Adrenal gland (tissue), 12 donors: ENCODE data around the gene KRT25. TPM values are rescaled to one million over a fixed set of nuclear protein-coding genes. Genes with fewer than 3 reads are reported as not detected.

ENCODE experiments used
- DNase-seq, 7 donors: peaks; one replicate each; pipeline ENCODE4 v3.0.0-alpha.2; 2019 to 2020
- H3K27ac ChIP-seq, 5 donors: fragments of 200-600 bp; sonication (generic) in 4 of 5; 1 replicate in 3 of 5; 2 replicates in 2 of 5; pipeline versions ENCODE4 v1.5.1 to v1.8.0; 2016 to 2020; ENCODE audit warnings: mild to moderate bottlenecking in 1 of 5
- H3K27me3 ChIP-seq: fragments of 200-600 bp; 2 replicates; pipeline ENCODE4 v1.8.0; 2021
- H3K36me3 ChIP-seq, 2 donors: fragments of 200-600 bp; replicated peaks in 1 of 2; 1 replicate in 1 of 2; 2 replicates in 1 of 2; pipeline versions ENCODE4 v1.5.1 to v1.8.0; 2018 to 2022
- H3K4me1 ChIP-seq, 2 donors: fragments of 200-600 bp; replicated peaks in 1 of 2; 1 replicate in 1 of 2; 2 replicates in 1 of 2; pipeline versions ENCODE4 v1.5.1 to v1.8.0; 2018 to 2021
- H3K4me3 ChIP-seq, 4 donors: fragments of 200-600 bp; sonication (generic) in 3 of 4; one replicate each; pipeline ENCODE4 v1.5.1; 2016 to 2018
- H3K9me3 ChIP-seq, 3 donors: fragments of 200-600 bp; sonication (generic) in 1 of 3; replicated peaks in 1 of 3; 1 replicate in 2 of 3; 2 replicates in 1 of 3; pipeline versions ENCODE4 v1.5.1 to v1.8.0; 2016 to 2021
- CTCF ChIP-seq, 6 experiments: fragments of 450-650 bp in 4 of 6; fragments of 200-600 bp in 2 of 6; sonication (generic) in 1 of 6; IDR thresholded peaks; 1 replicate in 5 of 6; 2 replicates in 1 of 6; pipeline versions ENCODE4 v1.5.1 to v1.8.0; 2016 to 2021; ENCODE audit warnings: antibody characterized with exemption in 6 of 6, mild to moderate bottlenecking in 2 of 6, moderate library complexity in 1 of 6
- POLR2A ChIP-seq, 2 donors: fragments of 450-650 bp; IDR thresholded peaks; one replicate each; pipeline ENCODE4 v1.6.1; 2017; ENCODE audit warnings: antibody characterized with exemption in 2 of 2, mild to moderate bottlenecking in 2 of 2, moderate library complexity in 1 of 2
- WGBS, 4 donors: extraction: QIAGEN DNeasy Blood & Tissue Kit in 2 of 4; methylation state at CpG; one replicate each; pipeline versions ENCODE4 v1.1.5 to v1.1.7; 2013 to 2017; 5-methylcytosine and 5-hydroxymethylcytosine counted together
- intact Hi-C, 2 donors: fragments of 100-400 bp; cut with DNase I; formaldehyde crosslinking; loops; one replicate each; pipeline versions ENCODE4 v1.14.1 to v1.15.0; 2022 to 2023
- polyA plus RNA-seq, 3 donors: library from polyadenylated mRNA; stranded (reverse); fragments of 200-250 nt in 2 of 3; fragments of 350-450 nt in 1 of 3; fragmentation: Illumina TruSeq in 1 of 3; extraction: RNeasy Lipid Tissue Mini Kit (QIAGEN cat#74804) in 1 of 3; gene quantifications; one replicate each; pipeline ENCODE4 v1.2.3, GENCODE V29; 2013 to 2014
- total RNA-seq, 9 donors: library from RNA; depleted of rRNA in 4 of 9; stranded (reverse); fragments of >200 nt in 4 of 9; fragments of 120-200 nt in 1 of 9; fragmentation: NEBNext Ultra II Directional in 1 of 9; extraction: Animal tissue kit (Norgen Biotek cat#: 25700) in 1 of 9; gene quantifications; one replicate each; pipeline versions ENCODE4 v1.1.0 to v1.2.4, GENCODE V29; 2013 to 2023
- donor health status: healthy with polysubstance abuse.
- donor health status: Bipolar disorder and iron deficiency.
- donor health status: DM: yes; HTN: yes; CAD: no.
- donor health status: DM: no; HTN: no; CAD: no.
- donor health status: DM: no; HTN: no; CAD: no.
- donor health status: DM: yes; HTN: yes; CAD: no.

Gene KRT25
- total and polyA plus RNA-seq, 12 donors = not detected

GRCh38 chr17:40775945-40776344 is 20.8 kb upstream of the KRT25 start:
- Histone ChIP-seq H3K36me3 (no peaks in the 10 kb centered on the region), H3K4me3 (no peak overlapping the region), H3K4me1 (no peaks in the 10 kb centered on the region), H3K9me3 (no peaks in the 10 kb centered on the region), H3K27me3 (peaks cover 33% of the 10 kb centered on the region), H3K27ac (no peak overlapping the region)
- TF ChIP-seq CTCF (IDR thresholded peaks at IDR 0.05) = no peak
- TF ChIP-seq POLR2A (IDR thresholded peaks at IDR 0.05) = no peak
- 61 to 68% (median 64%) methylated on average over 4 of the region's 4 CpGs for WGBS, 4 donors
- no peak for DNase-seq
- intact Hi-C loops = no loop called here

- Histone ChIP-seq H3K4me1 (no peaks in the 10 kb centered on the region), H3K27me3 (peaks cover 12% of the 10 kb centered on the region), H3K9me3 (no peaks in the 10 kb centered on the region), H3K36me3 (no peaks in the 10 kb centered on the region), H3K27ac (no peak within 1 kb of the TSS), H3K4me3 (no peak within 1 kb of the TSS)
- intact Hi-C loops = no loop called here
- 82 to 90% (median 83%) methylated on average over 3 of the region's 3 CpGs for WGBS, 4 donors
- no peak for DNase-seq
- TF ChIP-seq POLR2A (IDR thresholded peaks at IDR 0.05) (no peak), CTCF (IDR thresholded peaks at IDR 0.05) (no peak)
Measured at GRCh38 chr17:40772101-40772500, 17.0 kb upstream of the KRT25 start, which contains the start of gene KRT26. TSS of gene KRT26 (minus strand) at chr17:40772201. CDS start at chr17:40772113, 88 bp downstream.

- intact Hi-C loops = no loop called here
- WGBS, 4 donors = 67 to 81% (median 76%) methylated on average over 2 of the region's 2 CpGs
Measured at GRCh38 chr17:40765657-40766056, 10.5 kb upstream of the KRT25 start.

GRCh38 chr17:40763752-40764151 is 8.6 kb upstream of the KRT25 start:
- H3K27me3 ChIP-seq = peaks cover 7% of the 10 kb centered on the region
- H3K9me3 ChIP-seq = peaks cover 0 to 17% (median 0%) of the 10 kb centered on the region in 3 donors
- no peaks in the 10 kb centered on the region for H3K4me1 ChIP-seq
- H3K4me3 ChIP-seq = no peak overlapping the region
- no peak for TF ChIP-seq POLR2A (IDR thresholded peaks at IDR 0.05)
- TF ChIP-seq CTCF (IDR thresholded peaks at IDR 0.05) = no peak
- intact Hi-C loops = no loop called here
- H3K36me3 ChIP-seq = no peaks in the 10 kb centered on the region
- no peak overlapping the region for H3K27ac ChIP-seq
- 56 to 77% (median 62%) methylated on average over 1 of the region's 1 CpG for WGBS, 4 donors
- DNase-seq = no peak

More at GRCh38 chr17:40765657-40766056, 10.5 kb upstream of the KRT25 start:
- Histone ChIP-seq H3K36me3 (no peaks in the 10 kb centered on the region), H3K4me1 (no peaks in the 10 kb centered on the region), H3K27me3 (no peaks in the 10 kb centered on the region), H3K9me3 (peaks cover 0 to 7% (median 0%) of the 10 kb centered on the region in 3 donors), H3K27ac (no peak overlapping the region), H3K4me3 (no peak overlapping the region)
- no peak for DNase-seq
- no peak for TF ChIP-seq CTCF (IDR thresholded peaks at IDR 0.05)
- TF ChIP-seq POLR2A (IDR thresholded peaks at IDR 0.05) = no peak
